Stimulated activated CD4-positive, alpha-beta T cell treated with anti-CD3 and anti-CD28 coated beads, Interleukin-1b, Interleukin-23, amount 100 ng/mL, for 4 hours (primary cell): ENCODE measurements around the gene ECE2.
"Not testable (repeated sequence)": the region's sequence is repeated elsewhere in the genome, so short reads cannot be mapped to it uniquely, and the experiment has no call there.

ENCODE experiments used
- DNase-seq, 2 donors: peaks; one replicate each; pipeline ENCODE4 v3.0.0-alpha.2; 2020; ENCODE audit warnings: low read depth in 2 of 2

ECE2 gene

GRCh38 chr3:184336547-184337398 is 61.0 kb downstream of the ECE2 start:
- DNase-seq: no peak

GRCh38 chr3:184337399-184337714 is 61.5 kb downstream of the ECE2 start, which contains the start of gene FAM131A:
FAM131A (plus strand) TSS chr3:184337600; CDS start chr3:184337631, 31 bp downstream.
- DNase-seq: no peak

- no peak for DNase-seq
These were observed 62.2 kb downstream of the ECE2 start for GRCh38 chr3:184337981-184338380.

- no peak for DNase-seq
These were observed 62.7 kb downstream of the ECE2 start for GRCh38 chr3:184338511-184338945.

- no peak for DNase-seq
These were observed 63.2 kb downstream of the ECE2 start for GRCh38 chr3:184339001-184339400.

GRCh38 chr3:184339451-184340135 is 63.8 kb downstream of the ECE2 start:
- DNase-seq: not testable (repeated sequence)

- DNase-seq: no peak
These were observed 66.1 kb downstream of the ECE2 start for GRCh38 chr3:184341925-184342324.
